ENCODE results near the gene KCNMB2. TPM values are rescaled to one million over a fixed set of nuclear protein-coding genes. Genes with fewer than 3 reads are reported as not detected.

KCNMB2 gene
- total RNA-seq, 1 experiment from 2014 or later: not detected

DNA sequence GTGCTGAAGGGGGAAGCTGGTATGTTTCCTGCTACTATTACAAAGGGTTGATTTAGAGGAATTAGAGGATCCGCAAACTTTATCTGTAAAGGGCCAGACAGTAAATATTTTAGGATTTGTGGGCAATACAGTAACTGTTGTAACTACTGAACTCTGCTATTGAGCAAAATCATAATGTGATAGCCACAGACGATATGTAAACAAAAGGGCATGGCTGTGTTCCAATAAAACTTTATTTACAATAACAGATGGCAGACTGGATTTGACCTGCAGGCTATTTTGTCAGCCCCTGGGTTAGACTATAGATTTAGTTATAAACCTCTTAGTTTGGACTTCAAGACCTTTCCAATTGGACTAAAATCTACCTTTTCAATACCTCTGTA is 27.8 kb upstream of the KCNMB2 start:
- Mint-ChIP-seq H3K27ac (no peak overlapping the region), H3K27me3 (ENCODE audit: low read depth) (no peaks in the 10 kb centered on the region), H3K4me3 (no peak overlapping the region), H3K36me3 (no peaks in the 10 kb centered on the region), H3K9me3 (no peaks in the 10 kb centered on the region), H3K4me1 (no peaks in the 10 kb centered on the region)
- ChIA-PET POLR2A (no interaction called here), CTCF (no interaction called here)
- TF ChIP-seq, protein P1, sequence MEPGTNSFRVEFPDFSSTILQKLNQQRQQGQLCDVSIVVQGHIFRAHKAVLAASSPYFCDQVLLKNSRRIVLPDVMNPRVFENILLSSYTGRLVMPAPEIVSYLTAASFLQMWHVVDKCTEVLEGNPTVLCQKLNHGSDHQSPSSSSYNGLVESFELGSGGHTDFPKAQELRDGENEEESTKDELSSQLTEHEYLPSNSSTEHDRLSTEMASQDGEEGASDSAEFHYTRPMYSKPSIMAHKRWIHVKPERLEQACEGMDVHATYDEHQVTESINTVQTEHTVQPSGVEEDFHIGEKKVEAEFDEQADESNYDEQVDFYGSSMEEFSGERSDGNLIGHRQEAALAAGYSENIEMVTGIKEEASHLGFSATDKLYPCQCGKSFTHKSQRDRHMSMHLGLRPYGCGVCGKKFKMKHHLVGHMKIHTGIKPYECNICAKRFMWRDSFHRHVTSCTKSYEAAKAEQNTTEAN (CRISPR knock-in tag; IDR thresholded peaks at IDR 0.05): no peak
- no peak for TF ChIP-seq TEAD4 (CRISPR knock-in tag; IDR thresholded peaks at IDR 0.05)
- TF ChIP-seq, protein P2, sequence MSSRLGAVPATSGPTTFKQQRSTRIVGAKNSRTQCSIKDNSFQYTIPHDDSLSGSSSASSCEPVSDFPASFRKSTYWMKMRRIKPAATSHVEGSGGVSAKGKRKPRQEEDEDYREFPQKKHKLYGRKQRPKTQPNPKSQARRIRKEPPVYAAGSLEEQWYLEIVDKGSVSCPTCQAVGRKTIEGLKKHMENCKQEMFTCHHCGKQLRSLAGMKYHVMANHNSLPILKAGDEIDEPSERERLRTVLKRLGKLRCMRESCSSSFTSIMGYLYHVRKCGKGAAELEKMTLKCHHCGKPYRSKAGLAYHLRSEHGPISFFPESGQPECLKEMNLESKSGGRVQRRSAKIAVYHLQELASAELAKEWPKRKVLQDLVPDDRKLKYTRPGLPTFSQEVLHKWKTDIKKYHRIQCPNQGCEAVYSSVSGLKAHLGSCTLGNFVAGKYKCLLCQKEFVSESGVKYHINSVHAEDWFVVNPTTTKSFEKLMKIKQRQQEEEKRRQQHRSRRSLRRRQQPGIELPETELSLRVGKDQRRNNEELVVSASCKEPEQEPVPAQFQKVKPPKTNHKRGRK (CRISPR knock-in tag; IDR thresholded peaks at IDR 0.05; ENCODE audit: borderline replicate concordance): no peak
- no peak for TF ChIP-seq SOX15 (CRISPR knock-in tag; IDR thresholded peaks at IDR 0.05)
- TF ChIP-seq NR2C2 (CRISPR knock-in tag; IDR thresholded peaks at IDR 0.05): no peak
- TF ChIP-seq ZNF423 (CRISPR knock-in tag; IDR thresholded peaks at IDR 0.05): no peak
- TF ChIP-seq, protein P3, sequence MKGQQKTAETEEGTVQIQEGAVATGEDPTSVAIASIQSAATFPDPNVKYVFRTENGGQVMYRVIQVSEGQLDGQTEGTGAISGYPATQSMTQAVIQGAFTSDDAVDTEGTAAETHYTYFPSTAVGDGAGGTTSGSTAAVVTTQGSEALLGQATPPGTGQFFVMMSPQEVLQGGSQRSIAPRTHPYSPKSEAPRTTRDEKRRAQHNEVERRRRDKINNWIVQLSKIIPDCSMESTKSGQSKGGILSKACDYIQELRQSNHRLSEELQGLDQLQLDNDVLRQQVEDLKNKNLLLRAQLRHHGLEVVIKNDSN (CRISPR knock-in tag; IDR thresholded peaks at IDR 0.05): no peak
- TF ChIP-seq ZNF396 (CRISPR knock-in tag; IDR thresholded peaks at IDR 0.05; ENCODE audit: borderline replicate concordance): no peak
- TF ChIP-seq, protein P4, sequence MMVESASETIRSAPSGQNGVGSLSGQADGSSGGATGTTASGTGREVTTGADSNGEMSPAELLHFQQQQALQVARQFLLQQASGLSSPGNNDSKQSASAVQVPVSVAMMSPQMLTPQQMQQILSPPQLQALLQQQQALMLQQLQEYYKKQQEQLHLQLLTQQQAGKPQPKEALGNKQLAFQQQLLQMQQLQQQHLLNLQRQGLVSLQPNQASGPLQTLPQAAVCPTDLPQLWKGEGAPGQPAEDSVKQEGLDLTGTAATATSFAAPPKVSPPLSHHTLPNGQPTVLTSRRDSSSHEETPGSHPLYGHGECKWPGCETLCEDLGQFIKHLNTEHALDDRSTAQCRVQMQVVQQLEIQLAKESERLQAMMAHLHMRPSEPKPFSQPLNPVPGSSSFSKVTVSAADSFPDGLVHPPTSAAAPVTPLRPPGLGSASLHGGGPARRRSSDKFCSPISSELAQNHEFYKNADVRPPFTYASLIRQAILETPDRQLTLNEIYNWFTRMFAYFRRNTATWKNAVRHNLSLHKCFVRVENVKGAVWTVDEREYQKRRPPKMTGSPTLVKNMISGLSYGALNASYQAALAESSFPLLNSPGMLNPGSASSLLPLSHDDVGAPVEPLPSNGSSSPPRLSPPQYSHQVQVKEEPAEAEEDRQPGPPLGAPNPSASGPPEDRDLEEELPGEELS (CRISPR knock-in tag; IDR thresholded peaks at IDR 0.05): no peak
- no peak for TF ChIP-seq TP53 (CRISPR knock-in tag; IDR thresholded peaks at IDR 0.05)
- TF ChIP-seq NR1H2 (CRISPR knock-in tag; IDR thresholded peaks at IDR 0.05): no peak
- no peak for TF ChIP-seq NFE2L1 (CRISPR knock-in tag; IDR thresholded peaks at IDR 0.05)
- no peak for TF ChIP-seq RELA (CRISPR knock-in tag; IDR thresholded peaks at IDR 0.05; ENCODE audit: borderline replicate concordance)
- TF ChIP-seq ZNF232 (CRISPR knock-in tag; IDR thresholded peaks at IDR 0.05): no peak
- no peak for TF ChIP-seq KAT7 (CRISPR knock-in tag; IDR thresholded peaks at IDR 0.05; ENCODE audit: borderline replicate concordance)
- no peak for TF ChIP-seq JUN (CRISPR knock-in tag; IDR thresholded peaks at IDR 0.05)
- TF ChIP-seq ZBTB21 (CRISPR knock-in tag; IDR thresholded peaks at IDR 0.05; ENCODE audit: borderline replicate concordance): no peak
- TF ChIP-seq TEAD1 (CRISPR knock-in tag; IDR thresholded peaks at IDR 0.05): no peak
- no peak for TF ChIP-seq RORB (CRISPR knock-in tag; IDR thresholded peaks at IDR 0.05)
- DNase-seq (ENCODE audit: low spot score) (no peak), ATAC-seq (no peak)

DNA sequence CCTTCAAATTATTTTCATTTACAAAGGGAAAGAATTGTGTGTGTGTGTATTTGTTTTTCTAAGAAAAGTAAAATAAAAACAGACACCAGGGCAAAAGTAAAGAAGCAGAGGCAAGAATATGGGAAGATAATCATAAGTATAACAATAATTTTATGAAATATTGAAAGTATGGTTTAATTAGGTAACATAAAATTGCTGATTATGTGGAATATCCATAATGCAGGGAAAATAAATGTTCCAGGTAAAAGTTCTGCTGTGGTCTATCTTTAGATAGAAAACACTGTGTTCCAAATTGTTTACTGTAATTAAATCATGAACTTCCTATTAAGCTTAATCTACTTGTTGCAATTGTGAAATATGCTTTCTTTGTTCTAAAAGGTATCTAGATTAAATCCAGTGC is 25.7 kb upstream of the KCNMB2 start:
- no peaks in the 10 kb centered on the region for H3K9me3 Mint-ChIP-seq
- no peak overlapping the region for H3K27ac Mint-ChIP-seq
- H3K4me1 Mint-ChIP-seq: no peaks in the 10 kb centered on the region
- H3K36me3 Mint-ChIP-seq: no peaks in the 10 kb centered on the region
- no peaks in the 10 kb centered on the region for H3K27me3 Mint-ChIP-seq (ENCODE audit: low read depth)
- no peak overlapping the region for H3K4me3 Mint-ChIP-seq
- ChIA-PET POLR2A (no interaction called here), CTCF (no interaction called here)
- ATAC-seq (no peak), DNase-seq (ENCODE audit: low spot score) (no peak)
- TF ChIP-seq, protein P2 (CRISPR knock-in tag; IDR thresholded peaks at IDR 0.05; ENCODE audit: borderline replicate concordance): no peak
- TF ChIP-seq HMGA2 (CRISPR knock-in tag; IDR thresholded peaks at IDR 0.05): no peak
- TF ChIP-seq, protein P5, sequence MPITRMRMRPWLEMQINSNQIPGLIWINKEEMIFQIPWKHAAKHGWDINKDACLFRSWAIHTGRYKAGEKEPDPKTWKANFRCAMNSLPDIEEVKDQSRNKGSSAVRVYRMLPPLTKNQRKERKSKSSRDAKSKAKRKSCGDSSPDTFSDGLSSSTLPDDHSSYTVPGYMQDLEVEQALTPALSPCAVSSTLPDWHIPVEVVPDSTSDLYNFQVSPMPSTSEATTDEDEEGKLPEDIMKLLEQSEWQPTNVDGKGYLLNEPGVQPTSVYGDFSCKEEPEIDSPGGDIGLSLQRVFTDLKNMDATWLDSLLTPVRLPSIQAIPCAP (CRISPR knock-in tag; IDR thresholded peaks at IDR 0.05): no peak
- TF ChIP-seq, protein P6, sequence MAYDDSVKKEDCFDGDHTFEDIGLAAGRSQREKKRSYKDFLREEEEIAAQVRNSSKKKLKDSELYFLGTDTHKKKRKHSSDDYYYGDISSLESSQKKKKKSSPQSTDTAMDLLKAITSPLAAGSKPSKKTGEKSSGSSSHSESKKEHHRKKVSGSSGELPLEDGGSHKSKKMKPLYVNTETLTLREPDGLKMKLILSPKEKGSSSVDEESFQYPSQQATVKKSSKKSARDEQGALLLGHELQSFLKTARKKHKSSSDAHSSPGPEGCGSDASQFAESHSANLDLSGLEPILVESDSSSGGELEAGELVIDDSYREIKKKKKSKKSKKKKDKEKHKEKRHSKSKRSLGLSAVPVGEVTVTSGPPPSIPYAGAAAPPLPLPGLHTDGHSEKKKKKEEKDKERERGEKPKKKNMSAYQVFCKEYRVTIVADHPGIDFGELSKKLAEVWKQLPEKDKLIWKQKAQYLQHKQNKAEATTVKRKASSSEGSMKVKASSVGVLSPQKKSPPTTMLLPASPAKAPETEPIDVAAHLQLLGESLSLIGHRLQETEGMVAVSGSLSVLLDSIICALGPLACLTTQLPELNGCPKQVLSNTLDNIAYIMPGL (CRISPR knock-in tag; IDR thresholded peaks at IDR 0.05): no peak
- no peak for TF ChIP-seq ETV6 (CRISPR knock-in tag; IDR thresholded peaks at IDR 0.05)
- TF ChIP-seq, protein P1 (CRISPR knock-in tag; IDR thresholded peaks at IDR 0.05): no peak
- TF ChIP-seq CBFB (CRISPR knock-in tag; IDR thresholded peaks at IDR 0.05; ENCODE audit: low read depth): no peak
- TF ChIP-seq JAZF1 (CRISPR knock-in tag; IDR thresholded peaks at IDR 0.05): no peak
- TF ChIP-seq ZNF232 (CRISPR knock-in tag; IDR thresholded peaks at IDR 0.05): no peak
